ENCODE results near the gene BTC.
"Not testable (repeated sequence)": the region's sequence is repeated elsewhere in the genome, so short reads cannot be mapped to it uniquely, and the experiment has no call there.

BTC gene, protein sequence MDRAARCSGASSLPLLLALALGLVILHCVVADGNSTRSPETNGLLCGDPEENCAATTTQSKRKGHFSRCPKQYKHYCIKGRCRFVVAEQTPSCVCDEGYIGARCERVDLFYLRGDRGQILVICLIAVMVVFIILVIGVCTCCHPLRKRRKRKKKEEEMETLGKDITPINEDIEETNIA

DNA sequence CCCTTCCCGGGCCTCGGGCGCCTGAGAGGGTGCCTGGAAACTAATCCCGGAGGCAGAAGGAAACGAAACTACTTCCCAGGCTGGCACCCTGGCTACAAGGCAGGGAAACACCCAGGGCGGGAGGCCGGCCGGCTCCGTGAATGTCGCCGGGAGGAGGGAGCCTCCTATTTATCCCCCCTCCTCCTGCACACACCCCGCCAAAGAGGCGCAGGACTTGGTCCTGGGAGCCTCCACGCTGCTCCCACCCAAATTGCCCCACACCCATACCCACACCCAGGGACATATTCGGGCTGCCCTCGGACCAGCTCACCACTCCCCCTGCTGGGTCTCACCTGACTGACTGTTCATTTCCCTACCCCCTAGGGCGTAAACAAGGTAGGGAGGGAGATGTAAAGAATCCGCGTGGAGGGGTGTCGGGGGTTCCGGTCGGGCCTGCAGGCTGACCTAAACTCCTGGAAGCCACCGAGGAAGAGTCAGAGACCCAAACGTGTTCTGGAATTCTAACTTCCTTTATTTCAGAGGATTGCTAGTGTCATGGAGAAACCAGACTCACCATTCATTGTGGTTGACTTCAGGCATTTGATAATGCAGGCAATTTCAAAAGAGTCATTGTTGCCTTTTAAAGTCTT lies at the start of gene BTC:
Gene BTC, minus strand, starts transcription at position 142 of the 629 bp plus-strand sequence. CDS start 198 bp downstream, outside the sequence.
- DNase-seq = no peak

DNA sequence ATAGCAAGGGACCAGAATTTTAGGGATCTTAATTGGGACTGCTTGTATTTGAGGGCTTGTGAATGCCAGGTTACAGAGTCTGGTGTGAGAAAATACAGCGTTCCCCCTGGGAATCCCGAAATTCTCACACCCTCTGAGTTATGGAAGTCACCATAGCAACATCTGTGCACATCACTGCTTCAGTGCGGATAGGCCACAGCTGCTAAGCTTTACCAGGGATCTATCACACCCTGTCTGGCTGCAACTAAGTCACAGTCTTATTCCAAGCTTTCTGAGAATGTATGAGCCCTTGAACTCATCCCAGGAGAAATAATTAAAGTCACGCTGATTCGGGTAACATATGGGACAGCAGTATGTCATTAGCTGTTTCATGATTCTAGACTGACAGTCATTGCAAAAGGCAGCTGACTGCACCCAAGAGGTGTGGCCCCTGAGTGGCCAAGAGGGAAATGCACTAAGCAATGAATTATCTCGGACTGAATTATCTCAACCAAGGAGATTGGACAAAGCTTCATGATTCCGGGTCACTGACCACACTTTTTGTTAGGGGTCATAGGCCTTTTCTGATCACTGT lies 46.7 kb upstream of the BTC start:
- no peak for DNase-seq

DNA sequence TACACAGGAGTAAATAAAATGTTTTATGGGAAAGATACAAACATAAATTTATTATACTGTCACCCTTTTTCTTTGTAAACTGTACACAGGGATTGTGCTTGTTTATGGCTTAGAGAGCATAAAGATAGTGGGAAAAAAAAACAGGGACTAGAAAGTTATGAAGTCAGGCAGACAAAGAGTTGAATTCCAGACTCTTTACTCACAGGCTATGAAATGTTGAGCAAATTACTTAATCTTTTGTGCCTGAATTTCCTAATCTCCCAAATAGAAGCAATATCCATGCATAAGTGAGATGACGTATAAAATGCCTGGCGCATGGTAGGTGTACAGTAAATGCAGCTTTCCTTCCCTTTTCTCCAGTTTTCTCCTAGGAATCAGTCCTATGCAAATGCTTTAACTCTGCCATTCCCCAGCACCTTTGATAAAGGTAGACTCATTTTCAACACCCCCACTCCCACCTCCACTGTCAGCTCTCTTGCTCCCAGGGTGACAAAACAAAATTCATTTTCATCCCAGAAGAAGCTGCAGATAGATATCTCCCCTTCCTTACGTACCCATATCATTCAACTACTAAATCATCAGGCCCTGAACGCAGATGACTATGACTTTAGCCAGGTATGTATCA lies 44.5 kb upstream of the BTC start:
- no peak for DNase-seq

DNA sequence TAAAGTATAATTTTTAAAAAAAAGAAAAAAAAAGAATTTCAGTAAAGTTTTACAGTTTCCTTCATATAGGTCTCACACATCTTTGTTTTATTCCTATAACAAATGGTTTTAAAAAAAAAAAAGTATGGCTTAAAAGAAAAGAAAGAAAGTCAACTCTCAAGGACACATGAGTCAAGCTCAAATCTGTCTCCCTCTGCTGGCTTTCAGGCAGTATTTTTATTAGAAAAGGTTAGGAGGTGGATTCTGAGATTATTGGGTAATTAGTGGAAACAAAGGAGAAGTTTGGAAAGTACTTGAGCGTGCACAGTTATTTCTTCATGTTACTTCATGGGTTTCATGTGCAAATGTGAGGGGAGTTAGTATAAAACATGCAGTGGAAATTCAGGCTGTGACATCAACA lies 36.6 kb upstream of the BTC start:
- no peak for DNase-seq

DNA sequence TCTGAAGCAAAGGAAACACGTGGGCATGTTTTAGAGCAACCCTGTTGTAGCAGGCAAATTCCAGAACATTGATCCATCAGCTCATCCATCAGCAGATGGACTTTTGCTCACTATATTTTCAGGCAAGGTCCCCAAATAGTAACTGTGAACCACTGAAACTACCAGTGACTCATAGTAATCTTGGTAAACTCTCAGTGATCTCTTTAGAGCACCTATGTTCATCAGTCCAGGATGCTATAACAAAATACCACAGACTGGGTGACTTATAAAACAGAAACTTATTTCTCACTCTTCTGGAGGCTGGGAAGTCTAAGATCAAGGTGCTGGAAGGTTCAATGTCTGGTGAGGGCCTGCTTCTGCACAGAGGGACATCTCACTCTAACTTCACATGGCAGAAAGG lies 28.9 kb upstream of the BTC start:
- no peak for DNase-seq

DNA sequence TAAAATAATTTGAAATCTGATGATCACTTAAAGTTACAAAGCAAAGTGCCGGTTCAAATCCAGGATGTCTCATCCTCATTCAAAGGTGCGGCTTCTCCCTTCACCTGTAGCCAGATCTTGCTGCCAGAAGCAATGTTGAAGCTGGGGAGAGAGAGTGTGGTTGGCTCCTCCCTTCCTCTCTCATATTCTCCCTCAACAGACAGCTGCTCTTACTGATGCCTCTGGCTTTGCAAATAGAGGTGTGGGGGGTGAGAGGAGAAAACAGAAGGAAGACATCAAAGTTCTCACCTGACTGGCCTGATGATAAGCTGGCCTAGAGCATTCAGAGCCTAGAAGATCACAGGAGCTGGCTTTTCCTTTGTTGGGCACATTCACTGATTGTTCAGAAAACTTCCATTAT lies 28.3 kb upstream of the BTC start:
- no peak for DNase-seq

DNA sequence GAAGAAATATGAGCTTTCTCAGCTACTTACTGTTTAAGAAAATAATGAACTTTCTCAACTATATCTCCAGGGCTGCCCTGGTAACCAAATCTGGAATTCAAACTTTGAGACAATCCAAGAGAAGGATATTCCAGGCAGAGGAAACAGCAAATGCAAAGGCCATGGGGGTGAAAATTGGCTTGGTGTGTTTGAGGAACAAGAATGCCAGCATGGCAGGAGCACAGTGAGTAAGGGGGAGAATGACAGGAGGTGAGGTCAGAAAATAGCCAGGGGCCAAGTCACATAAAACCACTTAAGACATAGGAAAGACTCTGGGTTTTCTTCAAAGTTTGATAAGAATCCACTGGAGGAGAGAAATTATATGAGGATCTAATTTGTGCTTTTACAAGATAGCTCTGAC lies 27.2 kb upstream of the BTC start:
- no peak for DNase-seq

DNA sequence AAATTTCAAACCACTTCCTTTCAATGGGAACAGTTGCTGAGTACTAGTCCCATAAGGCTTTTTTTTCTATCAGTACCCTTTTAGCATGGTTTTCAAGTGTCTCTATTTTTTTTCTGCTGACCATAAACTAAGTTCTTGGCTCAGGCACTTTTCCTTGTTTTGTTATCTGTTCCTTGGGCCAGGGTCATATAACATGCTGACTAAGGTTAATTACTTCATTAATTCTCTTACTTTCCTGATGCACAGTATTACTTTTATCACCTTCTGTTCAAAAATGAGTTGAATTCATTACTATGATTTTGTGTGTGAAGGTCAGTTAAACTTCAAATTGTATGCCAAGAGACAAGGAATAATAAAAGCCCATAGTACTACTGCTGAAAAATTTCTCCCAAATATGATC lies 19.7 kb upstream of the BTC start:
- DNase-seq = no peak

DNA sequence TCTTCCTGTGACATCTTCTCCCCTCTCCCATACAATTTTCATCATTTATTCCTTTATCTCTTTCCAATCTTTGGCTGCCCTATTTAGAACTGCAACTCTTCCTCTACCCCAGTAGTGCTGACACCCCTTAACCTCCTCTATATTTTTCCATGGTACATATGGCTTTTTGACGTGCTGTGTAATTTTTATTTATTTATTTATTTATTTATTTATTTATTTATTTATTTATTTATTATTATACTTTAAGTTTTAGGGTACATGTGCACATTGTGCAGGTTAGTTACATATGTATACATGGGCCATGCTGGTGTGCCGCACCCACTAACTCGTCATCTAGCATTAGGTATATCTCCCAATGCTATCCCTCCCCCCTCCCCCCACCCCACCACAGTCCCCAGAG lies 17.7 kb upstream of the BTC start:
- not testable (repeated sequence) for DNase-seq

DNA sequence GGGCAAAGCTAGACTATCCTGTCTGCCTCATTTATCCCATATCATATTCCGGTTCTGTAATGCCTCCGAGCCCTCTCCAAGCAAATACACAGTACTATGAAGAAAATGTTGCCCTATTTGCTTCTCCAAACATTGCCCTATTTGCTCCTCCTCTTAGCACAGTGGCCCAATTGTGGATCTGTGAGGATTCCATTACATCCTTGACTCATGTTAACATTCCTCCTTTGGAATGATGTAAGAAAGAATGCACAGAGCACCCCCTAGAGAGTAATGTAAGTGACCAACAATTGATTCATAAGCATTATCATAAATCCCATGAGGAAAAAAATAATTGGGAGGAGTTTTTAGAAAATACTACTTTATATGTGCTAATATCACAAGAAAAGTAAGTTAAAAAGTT lies 11.3 kb upstream of the BTC start:
- DNase-seq = no peak

DNA sequence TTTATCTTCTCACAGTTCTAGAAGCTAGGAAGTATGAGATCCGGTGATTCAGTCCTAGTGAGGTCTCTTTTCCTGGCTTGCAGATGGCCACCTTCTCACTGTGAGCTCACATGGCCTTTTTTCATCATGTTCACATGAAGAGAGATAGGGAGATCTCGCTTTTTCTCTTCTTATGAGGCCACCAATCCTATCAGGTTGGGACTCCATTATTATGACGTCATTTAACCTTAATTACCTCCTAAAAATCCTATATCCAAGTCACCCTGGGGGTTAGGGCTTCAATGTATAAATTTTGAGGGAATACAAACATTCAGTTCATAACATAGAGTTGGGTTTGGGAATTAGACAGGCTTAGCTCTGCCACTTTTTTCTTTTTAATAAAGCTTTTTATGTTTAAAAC lies 6.0 kb upstream of the BTC start:
- DNase-seq = no peak

DNA sequence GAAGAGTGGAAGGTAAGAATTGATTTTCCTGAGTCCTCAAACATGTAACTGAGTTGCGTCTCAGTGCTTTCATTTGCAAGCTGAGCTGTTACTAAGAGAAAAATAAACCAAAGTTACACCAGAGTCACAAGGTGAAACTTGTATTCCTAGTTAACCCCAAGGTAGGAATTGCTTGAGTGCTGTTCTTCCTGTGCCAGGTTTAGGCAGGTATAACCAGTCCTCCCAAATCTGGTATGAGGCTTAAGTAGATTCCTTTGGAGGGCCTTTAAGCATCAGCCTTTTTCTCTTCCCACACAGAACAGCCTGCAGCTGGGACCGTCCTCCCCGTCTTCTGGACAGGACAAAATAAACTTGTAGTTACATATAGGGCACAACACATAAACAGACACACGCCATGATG lies 2.3 kb upstream of the BTC start:
- DNase-seq = no peak

DNA sequence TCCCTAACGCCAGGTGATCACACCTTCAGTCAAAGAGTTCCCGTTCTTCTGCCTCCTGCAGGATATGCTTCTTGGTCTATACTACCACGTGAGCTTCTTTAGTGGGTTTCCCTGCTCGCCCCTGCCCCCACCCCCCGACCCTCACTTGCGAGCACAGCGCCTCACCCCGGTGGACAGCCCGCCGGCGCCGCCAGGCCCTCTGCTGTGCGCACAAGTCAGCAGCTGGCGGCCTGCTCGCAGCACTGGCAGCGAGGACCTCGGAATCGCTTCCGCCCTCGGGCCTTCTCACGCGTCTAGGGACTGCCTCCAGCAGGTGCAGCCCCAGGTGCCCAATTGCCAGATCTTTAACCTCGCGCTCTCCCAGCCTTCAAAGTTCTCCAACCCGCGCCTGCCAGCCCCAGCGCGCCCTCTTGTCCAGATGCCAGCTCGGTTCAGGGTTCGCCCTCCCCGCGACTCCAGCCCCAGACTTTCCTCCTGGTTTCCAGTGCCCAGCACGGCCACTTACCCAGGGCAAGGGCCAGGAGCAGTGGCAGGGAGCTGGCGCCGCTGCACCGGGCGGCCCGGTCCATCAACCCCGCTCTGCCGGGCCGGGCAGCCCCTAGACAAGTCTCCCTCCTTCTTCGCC lies 454 bp downstream of the BTC start:
- no peak for DNase-seq

DNA sequence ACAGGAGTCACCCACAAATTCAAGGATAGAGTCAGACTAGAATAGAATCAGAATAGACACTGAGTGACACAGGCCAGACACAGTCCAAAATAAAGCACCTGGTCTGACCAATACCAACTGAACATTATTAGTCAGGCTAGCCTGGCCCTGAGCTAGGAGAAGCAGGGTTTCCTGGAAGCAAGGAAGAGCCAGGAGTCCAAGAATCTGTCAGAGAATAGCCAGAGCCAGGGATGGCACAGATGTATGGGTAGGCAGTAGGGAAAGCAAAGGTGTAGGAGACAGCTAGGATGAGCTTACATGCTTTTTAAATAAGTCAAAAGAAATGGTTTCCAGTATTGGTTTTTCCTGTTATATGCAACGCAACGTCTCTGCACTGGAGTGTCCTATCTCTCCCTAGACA lies 3.7 kb downstream of the BTC start:
- DNase-seq = no peak

DNA sequence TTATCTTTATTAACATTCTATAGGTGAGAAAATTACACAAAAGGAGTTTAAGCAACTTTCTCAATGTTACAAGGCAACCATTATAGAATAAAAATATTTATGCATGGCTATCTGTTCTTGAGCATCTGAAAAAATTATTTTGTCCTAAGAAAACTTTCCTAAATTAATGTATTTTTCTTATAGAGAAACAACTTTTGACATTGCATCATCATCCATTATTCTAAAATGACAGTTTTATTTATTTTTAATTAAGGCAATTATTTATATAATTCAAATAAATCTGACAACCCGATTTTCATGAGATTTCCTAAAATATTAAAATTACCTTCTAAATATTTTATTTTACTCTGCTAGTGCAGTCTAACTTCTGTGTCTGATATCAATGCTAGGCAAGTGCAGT lies 4.8 kb downstream of the BTC start:
- no peak for DNase-seq

DNA sequence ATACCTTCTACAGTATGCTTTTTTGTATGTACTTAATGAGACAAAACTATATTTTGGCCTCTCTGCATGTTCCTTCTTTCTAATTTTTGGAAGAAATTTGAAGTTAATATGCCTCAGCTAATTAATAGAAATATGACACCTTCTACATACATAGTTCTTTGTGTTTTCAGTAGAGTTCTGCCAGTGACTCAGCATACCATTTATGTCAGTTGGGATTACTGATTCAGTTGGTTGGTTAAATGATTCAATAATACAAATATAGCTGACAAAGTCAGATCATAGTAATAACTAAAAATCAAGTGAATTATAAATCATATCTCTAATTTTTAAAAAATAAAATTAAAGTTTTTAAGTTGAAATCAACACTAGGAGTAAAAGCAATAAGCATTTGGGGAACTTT lies 16.8 kb downstream of the BTC start:
- DNase-seq = no peak

DNA sequence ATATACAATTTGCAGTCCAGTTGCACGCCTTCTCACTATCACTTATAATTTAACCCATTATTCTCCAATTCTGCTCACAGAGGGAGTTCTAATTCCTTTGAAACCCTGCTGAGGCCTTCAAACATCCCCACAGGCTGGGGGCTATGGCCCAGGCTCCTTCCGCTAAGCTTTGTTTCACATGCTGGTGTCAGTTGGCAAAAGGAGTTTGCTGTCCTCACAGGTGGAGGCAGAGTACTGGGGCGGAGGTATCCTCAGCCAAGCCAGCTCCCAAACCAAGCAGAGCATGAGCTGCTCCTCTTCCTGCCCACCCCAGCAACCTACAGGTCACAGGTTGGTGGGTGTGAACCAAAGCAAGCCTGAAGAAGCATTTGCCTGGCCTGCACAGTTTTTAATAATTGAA lies 21.5 kb downstream of the BTC start:
- no peak for DNase-seq

DNA sequence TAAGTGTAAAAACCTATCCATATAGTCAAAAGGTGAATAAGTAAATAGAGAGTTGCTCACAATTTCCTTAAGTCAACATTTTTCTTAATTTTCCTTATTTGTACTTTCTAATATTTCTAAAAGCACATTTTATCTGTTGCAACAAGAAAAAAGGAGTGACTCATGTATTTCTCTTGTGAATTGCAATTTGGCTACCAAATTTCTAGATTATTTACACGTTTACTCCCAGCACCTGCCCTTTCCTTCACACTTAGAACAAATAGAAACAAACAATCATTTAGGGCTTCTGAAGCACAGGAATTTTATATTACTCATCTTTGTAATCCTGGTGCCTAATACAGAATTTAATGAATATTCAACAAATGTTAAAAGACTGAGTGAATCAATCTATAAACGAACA lies 22.2 kb downstream of the BTC start:
- DNase-seq = no peak

DNA sequence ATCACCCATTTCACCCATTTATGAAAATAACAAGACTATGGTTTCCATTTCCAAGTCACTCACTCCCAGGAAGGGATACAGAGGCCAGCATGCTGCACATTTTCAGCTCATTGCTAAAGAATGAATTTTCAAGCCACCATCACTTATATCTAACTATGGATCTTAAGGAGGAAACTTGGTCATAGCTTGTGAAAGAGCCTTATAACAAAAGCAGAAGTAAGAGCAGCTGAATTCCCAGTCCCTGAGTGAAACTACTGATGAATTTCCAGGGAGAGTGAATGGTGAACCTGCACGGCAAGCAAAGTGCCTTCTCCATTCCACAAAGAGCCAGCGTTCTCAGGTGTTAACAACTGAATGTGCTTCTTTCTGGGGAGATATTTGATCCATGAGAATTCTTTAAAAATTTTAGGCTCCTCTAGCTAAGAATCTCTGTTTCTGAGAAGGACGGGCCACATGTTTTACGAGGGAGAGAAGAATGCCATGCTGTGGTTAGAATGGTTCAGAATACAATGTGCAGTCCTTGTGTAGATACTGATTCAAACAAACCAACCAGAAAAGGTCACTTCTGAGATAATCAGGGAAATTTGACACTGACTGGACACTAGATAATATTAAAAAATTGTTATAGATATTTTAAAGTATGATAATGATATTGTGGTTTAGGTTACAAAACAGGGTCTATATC lies 24.0 kb downstream of the BTC start:
- DNase-seq = no peak

DNA sequence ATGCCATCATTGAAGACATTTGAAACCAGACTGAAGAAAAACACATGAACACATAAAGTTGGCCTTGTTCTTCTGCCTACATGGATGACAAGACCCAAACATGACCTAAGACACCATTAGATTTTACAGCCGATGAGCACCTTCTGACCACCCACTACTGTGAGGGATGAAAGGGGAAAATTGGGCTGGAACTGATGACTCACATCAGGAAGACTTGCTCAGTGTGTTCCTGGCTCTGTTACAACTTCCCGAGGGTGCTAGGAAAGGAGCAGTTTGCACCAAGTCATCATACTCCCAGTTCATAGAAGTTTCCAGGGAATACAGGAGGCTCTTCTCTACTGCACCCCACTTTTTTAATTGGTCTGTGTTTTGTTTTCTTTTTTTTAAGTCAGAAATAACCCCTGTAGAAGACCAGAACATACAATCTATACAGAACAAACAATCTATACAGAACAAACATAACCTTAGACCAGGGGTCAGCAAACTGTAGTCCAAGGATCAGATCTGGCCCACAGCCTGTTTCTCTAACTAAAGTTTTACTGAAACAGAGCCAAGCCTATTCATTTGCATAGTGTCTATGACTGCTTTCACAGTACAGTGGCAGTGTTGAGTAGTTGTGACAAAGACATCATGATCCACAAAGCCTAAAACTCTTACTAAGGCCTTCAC lies 25.3 kb downstream of the BTC start:
- DNase-seq = no peak

DNA sequence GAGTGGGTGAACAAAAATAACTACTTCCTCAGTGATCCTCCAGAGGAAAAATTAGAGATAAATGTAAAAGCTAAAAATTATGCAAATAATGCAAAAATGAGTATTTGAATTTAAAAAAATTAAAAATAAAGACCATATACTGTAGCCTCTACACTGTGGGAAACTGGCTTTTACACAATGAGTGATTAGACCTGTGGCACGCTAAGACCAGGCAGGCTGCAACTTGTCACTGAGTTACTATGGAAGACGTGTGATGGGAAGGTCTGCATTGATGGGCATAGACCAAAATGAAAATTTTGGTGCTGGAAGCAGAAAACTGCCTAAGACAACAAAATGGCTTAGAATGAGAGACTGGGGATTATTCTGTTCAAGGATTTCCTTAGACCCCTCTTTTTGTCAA lies 30.2 kb downstream of the BTC start:
- DNase-seq = no peak

DNA sequence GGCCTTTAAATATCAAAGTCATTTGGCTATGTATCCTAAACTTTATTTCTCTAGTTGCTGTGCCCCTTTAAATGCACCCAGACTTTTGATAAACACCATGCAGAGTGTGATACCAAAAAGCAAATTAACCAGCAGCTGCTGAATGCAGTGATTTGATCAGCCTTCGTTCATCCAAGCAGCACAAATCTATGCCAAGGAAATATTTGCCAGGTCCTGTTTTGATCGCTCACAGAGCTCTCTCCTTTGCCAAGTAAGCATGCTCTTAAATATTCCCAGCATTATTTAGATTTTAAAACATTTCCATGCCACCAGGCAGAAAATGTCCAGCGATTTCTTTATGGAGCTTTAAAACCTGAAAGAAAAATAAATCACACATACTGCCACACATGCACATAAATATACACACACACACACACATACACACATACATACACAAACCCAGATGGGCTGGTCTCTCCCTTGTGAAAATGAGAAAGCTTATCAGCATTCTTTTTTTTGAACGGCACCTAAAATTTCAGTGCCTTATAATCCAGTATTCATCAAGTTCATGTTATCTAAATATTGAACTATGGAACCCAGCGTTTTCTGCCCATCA lies 35.7 kb downstream of the BTC start:
- DNase-seq = no peak
